ENCODE results near the gene C18orf63.

GRCh38 chr18:74278983-74279382 is 36.7 kb upstream of the C18orf63 start:
- TF ChIP-seq CTCF (conservative IDR thresholded peaks at IDR 0.05; ENCODE audit: low read depth in 2 of 2) (no peak), REST (IDR thresholded peaks at IDR 0.05; ENCODE audit: unreplicated experiment) (no peak), EZH2 (IDR thresholded peaks at IDR 0.05; ENCODE audit: low read depth, unreplicated experiment) (no peak), CREB1 (CRISPR knock-in tag; IDR thresholded peaks at IDR 0.05; ENCODE audit: low read depth) (no peak), POLR2AphosphoS5 (IDR thresholded peaks at IDR 0.05; ENCODE audit: low read depth) (no peak), JUNB (IDR thresholded peaks at IDR 0.05; ENCODE audit: unreplicated experiment) (no peak), NANOG (IDR thresholded peaks at IDR 0.05; ENCODE audit: borderline replicate concordance) (no peak), EZH2phosphoT487 (IDR thresholded peaks at IDR 0.05; ENCODE audit: unreplicated experiment) (no peak), ETS1 (IDR thresholded peaks at IDR 0.05) (no peak), ZNF114 (CRISPR knock-in tag; IDR thresholded peaks at IDR 0.05) (no peak), STAT1 (IDR thresholded peaks at IDR 0.05; ENCODE audit: unreplicated experiment) (no peak)
